Left lung (tissue), 10 donors: ENCODE data around the gene PSMC3IP. TPM values are rescaled to one million over a fixed set of nuclear protein-coding genes. Genes with fewer than 3 reads are reported as not detected.
A peak's percentile ranks its signal among the peaks of the same experiment; 100 is the strongest.

Source experiments
- ATAC-seq: fragments of 200-7000 bp; cut with Tn5 transposase; one replicate; pipeline ENCODE4 v1.9.1; 2020; ENCODE audit warnings: moderate library complexity
- DNase-seq, 4 donors: peaks; one replicate each; pipeline ENCODE4 v3.0.0-alpha.2; 2013 to 2020
- H3K27ac ChIP-seq, 2 donors: fragments of 200-600 bp; sonication (generic) in 1 of 2; one replicate each; pipeline versions ENCODE4 v1.5.0 to v1.8.0; 2020 to 2021
- H3K27me3 ChIP-seq, 2 donors: fragments of 200-600 bp; sonication (generic) in 1 of 2; one replicate each; pipeline versions ENCODE4 v1.5.0 to v1.8.0; 2020 to 2021
- H3K36me3 ChIP-seq, 2 donors: fragments of 200-600 bp; sonication (generic) in 1 of 2; one replicate each; pipeline versions ENCODE4 v1.5.0 to v1.8.0; 2020 to 2021
- H3K4me1 ChIP-seq, 2 donors: fragments of 200-600 bp; one replicate each; pipeline ENCODE4 v1.8.0; 2021
- H3K4me3 ChIP-seq, 2 donors: fragments of 200-600 bp; sonication (generic) in 1 of 2; one replicate each; pipeline versions ENCODE4 v1.5.0 to v1.8.0; 2020 to 2021; ENCODE audit warnings: mild to moderate bottlenecking in 1 of 2
- H3K9me3 ChIP-seq, 2 donors: fragments of 200-600 bp; sonication (generic) in 1 of 2; one replicate each; pipeline versions ENCODE4 v1.5.0 to v1.8.0; 2020 to 2021
- intact Hi-C, 2 donors: fragments of 100-400 bp; cut with DNase I; formaldehyde crosslinking; loops; one replicate each; pipeline versions ENCODE4 v1.11.2 to v1.14.2; 2022
- polyA plus RNA-seq, 6 donors: library from polyadenylated mRNA; unstranded; fragments of 120-200 nt; gene quantifications; one replicate each; pipeline ENCODE4 v1.2.1, GENCODE V29; 2013; ENCODE audit not compliant: insufficient read length in 6 of 6
- total RNA-seq, 2 donors: library from RNA; stranded (reverse); fragmentation: NEBNext Ultra II Directional; extraction: Animal tissue kit (Norgen Biotek cat#: 25700); gene quantifications; one replicate each; pipeline ENCODE4 v1.2.1, GENCODE V29; 2021
- TF ChIP-seq, protein P1 (sequence below), 2 donors: fragments of 200-600 bp; sonication (generic) in 1 of 2; IDR thresholded peaks; one replicate each; pipeline versions ENCODE4 v1.5.0 to v1.8.0; 2021; ENCODE audit warnings: antibody characterized with exemption in 2 of 2
- donor health status: DM: no; HTN: yes; CAD: no.
- donor health status: DM: no; HTN: no; CAD: no.

The PSMC3IP gene
- total and polyA plus RNA-seq, 8 donors, result 6.5 to 21.4 (median 18.4) TPM

GRCh38 chr17:42563950-42564349 is 13.6 kb downstream of the PSMC3IP start:
- TF ChIP-seq, protein P1, sequence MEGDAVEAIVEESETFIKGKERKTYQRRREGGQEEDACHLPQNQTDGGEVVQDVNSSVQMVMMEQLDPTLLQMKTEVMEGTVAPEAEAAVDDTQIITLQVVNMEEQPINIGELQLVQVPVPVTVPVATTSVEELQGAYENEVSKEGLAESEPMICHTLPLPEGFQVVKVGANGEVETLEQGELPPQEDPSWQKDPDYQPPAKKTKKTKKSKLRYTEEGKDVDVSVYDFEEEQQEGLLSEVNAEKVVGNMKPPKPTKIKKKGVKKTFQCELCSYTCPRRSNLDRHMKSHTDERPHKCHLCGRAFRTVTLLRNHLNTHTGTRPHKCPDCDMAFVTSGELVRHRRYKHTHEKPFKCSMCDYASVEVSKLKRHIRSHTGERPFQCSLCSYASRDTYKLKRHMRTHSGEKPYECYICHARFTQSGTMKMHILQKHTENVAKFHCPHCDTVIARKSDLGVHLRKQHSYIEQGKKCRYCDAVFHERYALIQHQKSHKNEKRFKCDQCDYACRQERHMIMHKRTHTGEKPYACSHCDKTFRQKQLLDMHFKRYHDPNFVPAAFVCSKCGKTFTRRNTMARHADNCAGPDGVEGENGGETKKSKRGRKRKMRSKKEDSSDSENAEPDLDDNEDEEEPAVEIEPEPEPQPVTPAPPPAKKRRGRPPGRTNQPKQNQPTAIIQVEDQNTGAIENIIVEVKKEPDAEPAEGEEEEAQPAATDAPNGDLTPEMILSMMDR (IDR thresholded peaks at IDR 0.05), result no peak
- H3K27me3 ChIP-seq, result no peaks in the 10 kb centered on the region
- peaks cover 0 to 30% of the 10 kb centered on the region in 2 donors for H3K36me3 ChIP-seq
- ATAC-seq (no peak), DNase-seq (no peak)
- intact Hi-C loops, result no loop called here
- H3K4me3 ChIP-seq, result peak overlapping the region in 1 of 2 donors; percentile 96
- peaks cover 31 to 61% of the 10 kb centered on the region in 2 donors for H3K4me1 ChIP-seq
- no peak overlapping the region for H3K27ac ChIP-seq
- H3K9me3 ChIP-seq, result no peaks in the 10 kb centered on the region

DNA sequence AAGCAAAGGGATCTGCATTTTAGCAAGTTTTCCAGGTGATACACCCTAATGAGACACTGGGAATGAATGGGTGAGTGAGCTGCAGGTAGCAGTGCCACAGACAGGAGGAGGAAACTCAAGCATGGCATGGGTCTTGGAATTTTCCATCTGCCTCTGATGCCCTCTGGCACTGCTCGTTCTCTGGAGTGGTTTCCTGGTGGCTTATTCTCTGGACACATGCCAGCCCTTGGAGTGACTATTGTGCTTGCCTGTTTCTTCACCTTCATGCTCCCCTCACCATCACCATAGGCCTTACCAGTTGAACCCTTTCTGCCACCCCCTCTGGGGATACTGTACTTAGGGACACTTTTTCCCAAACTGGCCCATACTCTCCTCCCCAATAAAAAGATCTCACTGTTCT is 14.0 kb downstream of the PSMC3IP start:
- DNase-seq (no peak), ATAC-seq (no peak)
- TF ChIP-seq, protein P1 (IDR thresholded peaks at IDR 0.05), result no peak
- H3K27me3 ChIP-seq, result no peaks in the 10 kb centered on the region
- peaks cover 31 to 57% of the 10 kb centered on the region in 2 donors for H3K4me1 ChIP-seq
- intact Hi-C loops, result no loop called here
- H3K36me3 ChIP-seq, result peaks cover 0 to 25% of the 10 kb centered on the region in 2 donors
- H3K9me3 ChIP-seq, result no peaks in the 10 kb centered on the region
- H3K4me3 ChIP-seq, result peak overlapping the region in 1 of 2 donors; percentile 96
- H3K27ac ChIP-seq, result peak overlapping the region in 1 of 2 donors; percentile 93

GRCh38 chr17:42563143-42563509 is 14.4 kb downstream of the PSMC3IP start:
- no peak for ATAC-seq
- peaks cover 31 to 53% of the 10 kb centered on the region in 2 donors for H3K4me1 ChIP-seq

GRCh38 chr17:42562388-42563142 is 15.0 kb downstream of the PSMC3IP start:
- Histone ChIP-seq H3K27ac (peak overlapping the region; percentile 79 to 93), H3K36me3 (peaks cover 0 to 21% of the 10 kb centered on the region in 2 donors), H3K9me3 (no peaks in the 10 kb centered on the region), H3K4me3 (peak overlapping the region; percentile 69 to 96), H3K4me1 (peaks cover 27 to 48% of the 10 kb centered on the region in 2 donors), H3K27me3 (no peaks in the 10 kb centered on the region)
- TF ChIP-seq, protein P1 (IDR thresholded peaks at IDR 0.05), result no peak
- intact Hi-C loops, result no loop called here
- ATAC-seq, result no peak
- DNase-seq, result peak in 1 of 4 donors; percentile 79

More at GRCh38 chr17:42563143-42563509, 14.4 kb downstream of the PSMC3IP start:
- Histone ChIP-seq H3K4me3 (peak overlapping the region; percentile 69 to 96), H3K27me3 (no peaks in the 10 kb centered on the region), H3K36me3 (peaks cover 0 to 21% of the 10 kb centered on the region in 2 donors), H3K27ac (peak overlapping the region in 1 of 2 donors; percentile 93), H3K9me3 (no peaks in the 10 kb centered on the region)
- intact Hi-C loops, result no loop called here
- TF ChIP-seq, protein P1 (IDR thresholded peaks at IDR 0.05), result no peak
- no peak for DNase-seq

- Histone ChIP-seq H3K4me3 (peak within 1 kb of the TSS; percentile 69 to 96), H3K4me1 (peaks cover 26 to 48% of the 10 kb centered on the region in 2 donors), H3K9me3 (no peaks in the 10 kb centered on the region), H3K27ac (peak within 1 kb of the TSS; percentile 79 to 93), H3K36me3 (peaks cover 0 to 21% of the 10 kb centered on the region in 2 donors), H3K27me3 (no peaks in the 10 kb centered on the region)
- ATAC-seq, result peak; percentile 77
- peak; percentile 93 to 97 (median 96) for DNase-seq
- intact Hi-C loops, result no loop called here
- TF ChIP-seq, protein P1 (IDR thresholded peaks at IDR 0.05), result peak in 1 of 2 donors; percentile 12
These were observed 15.6 kb downstream of the PSMC3IP start, which contains the start of gene COASY for GRCh38 chr17:42561897-42562387. Gene COASY (plus strand): TSS chr17:42562148. CDS start chr17:42562623, 475 bp downstream.
